Thoracic aorta (tissue), 2 donors: ENCODE measurements around the gene OASL. TPM values are rescaled to one million over a fixed set of nuclear protein-coding genes. Genes with fewer than 3 reads are reported as not detected.
"Not testable (repeated sequence)": the region's sequence is repeated elsewhere in the genome, so short reads cannot be mapped to it uniquely, and the experiment has no call there.

ENCODE experiments used
- ATAC-seq: fragments of 150-250 bp; one replicate; pipeline ENCODE4 v1.8.0; 2017; ENCODE audit warnings: low read depth; ENCODE audit not compliant: insufficient number of reproducible peaks, low FRiP score
- DNase-seq: peaks from one replicate; pipeline ENCODE4 v3.0.0-alpha.2; 2020; ENCODE audit warnings: low spot score
- H3K27ac ChIP-seq, 2 donors: fragments of 200-600 bp; sonication (generic); 1 replicate in 1 of 2; 2 replicates in 1 of 2; pipeline ENCODE4 v1.5.1; 2016; ENCODE audit warnings: mild to moderate bottlenecking in 2 of 2, moderate library complexity in 2 of 2
- H3K27me3 ChIP-seq: fragments of 200-600 bp; sonication (generic); replicated peaks from 2 replicates; pipeline ENCODE4 v1.6.0; 2016; ENCODE audit warnings: mild to moderate bottlenecking; ENCODE audit not compliant: insufficient read depth
- H3K36me3 ChIP-seq: fragments of 200-600 bp; sonication (generic); one replicate; pipeline ENCODE4 v1.5.1; 2016
- H3K4me1 ChIP-seq, 2 donors: fragments of 200-600 bp; sonication (generic); 1 replicate in 1 of 2; 2 replicates in 1 of 2; pipeline versions ENCODE4 v1.5.1 to v1.6.0; 2016; ENCODE audit warnings: low read depth in 2 of 2, mild to moderate bottlenecking in 1 of 2; ENCODE audit not compliant: control insufficient read depth in 1 of 2
- H3K4me3 ChIP-seq: fragments of 200-600 bp; sonication (generic); 2 replicates; pipeline ENCODE4 v1.5.1; 2016; ENCODE audit warnings: mild to moderate bottlenecking
- H3K9me3 ChIP-seq: fragments of 200-600 bp; sonication (generic); 2 replicates; pipeline ENCODE4 v1.5.1; 2016
- CTCF ChIP-seq: fragments of 200-600 bp; sonication (generic); IDR thresholded peaks from one replicate; pipeline ENCODE4 v1.5.1; 2019; ENCODE audit warnings: antibody characterized with exemption
- total RNA-seq, 2 donors: library from RNA; depleted of rRNA; stranded (reverse); fragments of >200 nt; gene quantifications; one replicate each; pipeline versions ENCODE4 v1.1.0 to v1.2.3, GENCODE V29; 2016

The OASL gene
- total RNA-seq, 2 donors from 2014 or later: 1.1 to 3.1 TPM

GRCh38 chr12:121085506-121086353 is 46.7 kb upstream of the OASL start:
- H3K36me3 ChIP-seq: no peaks in the 10 kb centered on the region
- H3K9me3 ChIP-seq: no peaks in the 10 kb centered on the region
- DNase-seq (no peak), ATAC-seq (no peak)
- H3K4me3 ChIP-seq: no peak overlapping the region
- H3K27ac ChIP-seq: no peak overlapping the region
- no peak for TF ChIP-seq CTCF
- H3K27me3 ChIP-seq: no peaks in the 10 kb centered on the region
- no peaks in the 10 kb centered on the region for H3K4me1 ChIP-seq

GRCh38 chr12:121085069-121085468 is 46.0 kb upstream of the OASL start:
- no peak overlapping the region for H3K27ac ChIP-seq
- no peaks in the 10 kb centered on the region for H3K9me3 ChIP-seq
- H3K27me3 ChIP-seq: no peaks in the 10 kb centered on the region
- no peak for TF ChIP-seq CTCF
- no peak overlapping the region for H3K4me3 ChIP-seq
- no peak for ATAC-seq
- no peaks in the 10 kb centered on the region for H3K4me1 ChIP-seq
- no peaks in the 10 kb centered on the region for H3K36me3 ChIP-seq
- DNase-seq: no peak

GRCh38 chr12:121084229-121084628 is 45.2 kb upstream of the OASL start:
- Histone ChIP-seq H3K36me3 (no peaks in the 10 kb centered on the region), H3K4me1 (no peaks in the 10 kb centered on the region), H3K4me3 (no peak overlapping the region), H3K27me3 (no peaks in the 10 kb centered on the region), H3K27ac (no peak overlapping the region), H3K9me3 (no peaks in the 10 kb centered on the region)
- no peak for TF ChIP-seq CTCF
- DNase-seq (no peak), ATAC-seq (no peak)

- no peak for DNase-seq
- TF ChIP-seq CTCF: no peak
- H3K27ac ChIP-seq: no peak overlapping the region
- H3K27me3 ChIP-seq: no peaks in the 10 kb centered on the region
- H3K9me3 ChIP-seq: no peaks in the 10 kb centered on the region
- no peaks in the 10 kb centered on the region for H3K4me1 ChIP-seq
- no peak overlapping the region for H3K4me3 ChIP-seq
- no peaks in the 10 kb centered on the region for H3K36me3 ChIP-seq
- ATAC-seq: no peak
Observed at GRCh38 chr12:121080909-121081308, 41.9 kb upstream of the OASL start.

GRCh38 chr12:121079736-121080272 is 40.8 kb upstream of the OASL start:
- H3K36me3 ChIP-seq: no peaks in the 10 kb centered on the region
- H3K27ac ChIP-seq: no peak overlapping the region
- H3K4me1 ChIP-seq: no peaks in the 10 kb centered on the region
- H3K27me3 ChIP-seq: no peaks in the 10 kb centered on the region
- no peak overlapping the region for H3K4me3 ChIP-seq
- H3K9me3 ChIP-seq: no peaks in the 10 kb centered on the region
- ATAC-seq: no peak
- TF ChIP-seq CTCF: no peak
- no peak for DNase-seq

GRCh38 chr12:121077440-121077839 is 38.4 kb upstream of the OASL start:
- H3K4me1 ChIP-seq, DNase-seq: not testable (repeated sequence)

GRCh38 chr12:121075911-121076310 is 36.9 kb upstream of the OASL start:
- H3K27ac ChIP-seq, H3K9me3 ChIP-seq, ATAC-seq, DNase-seq, H3K4me3 ChIP-seq, H3K27me3 ChIP-seq, H3K36me3 ChIP-seq, H3K4me1 ChIP-seq: not testable (repeated sequence)

More at GRCh38 chr12:121077440-121077839, 38.4 kb upstream of the OASL start:
- not testable (repeated sequence) for H3K27ac ChIP-seq, H3K9me3 ChIP-seq, H3K4me3 ChIP-seq, ATAC-seq, H3K27me3 ChIP-seq, H3K36me3 ChIP-seq
